Left lobe of liver (tissue), 2 donors: ENCODE measurements around the gene ROBO1. TPM values are rescaled to one million over a fixed set of nuclear protein-coding genes. Genes with fewer than 3 reads are reported as not detected.

Experiments
- ATAC-seq: fragments of 200-7000 bp; cut with Tn5 transposase; one replicate; pipeline ENCODE4 v1.9.1; 2020; ENCODE audit warnings: mild to moderate bottlenecking, moderate library complexity
- DNase-seq: peaks from one replicate; pipeline ENCODE4 v3.0.0-alpha.2; 2020; ENCODE audit warnings: low spot score
- total RNA-seq: library from RNA; stranded (reverse); gene quantifications from one replicate; pipeline ENCODE4 v1.2.1, GENCODE V29; 2021
- donor health status: DM: no; HTN: no; CAD: no; lungs with moderate emphysema.
- donor health status: DM: no; HTN: yes; CAD: no.

The ROBO1 gene
- total RNA-seq, 1 donor from 2014 or later, result 3.1 TPM

DNA sequence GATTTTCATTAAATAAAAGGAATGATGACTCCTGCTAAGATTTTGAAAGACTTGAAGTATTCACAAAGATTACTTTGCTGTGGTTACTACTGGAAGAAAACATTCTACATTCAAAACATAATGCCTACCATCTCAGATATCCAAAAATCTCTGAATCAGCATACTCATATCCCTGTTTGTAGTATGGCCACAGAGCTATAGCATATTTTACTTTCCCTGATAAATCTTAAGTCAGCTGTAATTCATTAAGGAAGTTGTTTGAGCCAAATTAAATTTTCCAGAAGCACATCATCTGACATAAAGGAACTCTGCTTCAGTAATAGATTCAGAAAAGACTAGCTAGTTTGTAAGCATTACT lies 942.0 kb downstream of the ROBO1 start:
- DNase-seq, result no peak
- ATAC-seq, result no peak

DNA sequence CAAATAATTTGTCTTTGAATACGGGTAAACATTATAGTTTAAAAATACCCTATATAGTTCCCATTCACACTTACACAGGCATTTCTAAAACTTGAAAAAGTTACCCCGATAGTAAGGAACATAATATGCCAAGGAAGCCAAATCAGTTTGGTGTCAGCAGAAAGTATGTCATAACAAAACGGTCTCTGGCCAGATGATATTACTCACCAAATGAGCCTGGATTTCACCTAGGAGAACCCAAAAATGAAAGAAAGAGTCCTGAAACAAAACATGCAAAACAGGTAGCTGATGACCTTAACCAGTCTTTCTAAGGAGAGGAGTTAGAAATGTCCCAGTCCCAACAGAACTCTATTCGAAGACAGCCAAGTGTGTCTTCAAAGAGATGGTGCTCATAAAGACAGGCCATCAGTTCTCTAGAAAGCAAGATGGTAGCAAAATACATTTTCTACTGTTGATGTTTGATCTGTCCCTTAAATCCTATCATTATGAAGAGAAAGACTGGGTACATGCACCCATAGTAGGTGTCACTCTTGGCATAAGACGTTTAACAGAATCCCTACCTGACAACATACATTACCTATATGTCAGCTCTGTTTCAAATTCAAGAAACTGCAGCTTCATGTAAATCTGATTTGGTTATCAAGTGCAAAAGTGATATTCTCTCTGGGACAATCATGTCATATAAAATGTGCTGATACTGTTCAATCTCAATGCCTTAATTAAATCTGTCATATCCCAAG lies 942.5 kb downstream of the ROBO1 start:
- ATAC-seq (no peak), DNase-seq (no peak)

GRCh38 chr3:78823859-78824258 lies 943.9 kb downstream of the ROBO1 start:
- ATAC-seq, result no peak
- DNase-seq, result no peak

GRCh38 chr3:78823434-78823833 lies 944.4 kb downstream of the ROBO1 start:
- no peak for DNase-seq
- no peak for ATAC-seq

DNA sequence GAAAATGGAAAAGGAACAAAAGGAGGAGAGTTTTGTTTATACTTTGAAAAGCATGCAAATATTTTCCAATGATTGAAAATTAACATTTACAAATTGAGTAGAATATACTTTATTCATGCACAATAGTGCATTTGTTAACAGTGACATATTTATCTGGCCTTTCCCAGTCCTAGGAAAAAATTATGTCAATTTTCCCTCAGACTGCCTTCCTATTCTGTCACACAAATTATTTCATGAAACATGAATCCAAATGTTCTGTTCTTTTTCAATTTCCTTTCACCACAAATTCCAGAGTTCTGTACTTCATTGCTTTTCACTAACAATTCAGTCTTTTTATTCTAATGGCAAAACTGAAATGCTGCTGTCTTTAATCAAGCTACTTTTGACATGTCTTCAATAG lies 945.1 kb downstream of the ROBO1 start:
- DNase-seq (no peak), ATAC-seq (no peak)

DNA sequence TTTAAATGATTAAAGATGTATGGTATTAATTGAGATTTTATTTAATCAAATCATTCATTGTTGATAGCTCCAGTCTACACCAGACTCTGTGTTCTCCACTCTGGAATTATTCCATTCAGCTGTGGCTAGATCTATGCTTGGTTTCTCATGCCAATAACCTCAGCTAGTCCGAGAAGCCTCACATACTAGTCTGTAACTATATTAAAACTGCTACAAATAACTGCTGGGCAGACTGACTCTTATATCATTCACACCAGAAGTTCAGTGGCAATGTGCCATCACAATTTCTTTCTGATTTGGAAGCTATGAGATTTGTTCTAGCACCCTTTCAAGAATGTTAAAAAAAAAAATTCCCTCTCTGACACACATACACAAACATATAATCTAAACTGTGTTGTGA lies 947.3 kb downstream of the ROBO1 start:
- no peak for ATAC-seq
- DNase-seq, result no peak

DNA sequence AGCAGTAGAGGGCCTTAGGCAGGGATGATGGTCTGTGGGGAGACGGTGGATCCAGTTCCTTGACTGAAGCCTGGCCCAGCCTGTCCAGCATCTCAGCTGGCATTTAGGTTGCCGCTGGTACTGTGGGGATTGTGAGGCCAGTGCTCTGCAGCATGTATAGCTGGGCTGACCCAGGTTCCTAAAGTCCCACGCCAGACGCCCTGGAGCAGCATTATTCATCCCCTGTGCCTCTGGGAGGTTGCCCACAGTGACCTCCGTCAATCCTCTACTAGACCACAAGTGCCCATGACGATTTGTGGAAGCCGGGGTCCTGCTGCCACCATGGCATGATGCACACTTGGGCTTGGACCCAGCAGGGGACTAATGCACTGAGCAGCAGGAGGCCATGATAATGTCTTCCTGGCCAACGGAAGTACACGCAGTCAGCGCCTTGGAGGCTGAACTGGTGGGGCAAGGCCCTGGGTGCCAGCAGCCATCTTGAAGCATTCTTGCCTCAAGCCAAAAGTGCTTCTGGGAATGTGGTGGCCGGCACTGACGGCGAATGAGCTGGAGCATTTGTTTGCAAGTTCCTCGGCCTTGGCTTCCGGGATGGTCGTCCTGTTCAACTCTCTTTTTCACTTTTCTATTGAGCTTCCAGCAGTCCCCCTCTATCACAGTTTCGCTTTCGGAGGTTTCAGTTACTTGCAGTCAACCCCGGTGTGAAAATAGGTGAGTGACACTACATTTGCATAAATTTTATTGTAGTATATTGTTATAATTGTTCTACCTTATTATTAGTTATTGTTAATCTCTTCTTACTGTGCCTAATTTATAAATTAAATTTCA lies 949.4 kb downstream of the ROBO1 start:
- no peak for DNase-seq
- ATAC-seq, result no peak

- no peak for ATAC-seq
- no peak for DNase-seq
These were observed 952.8 kb downstream of the ROBO1 start for GRCh38 chr3:78814893-78815562.

- DNase-seq, result no peak
- ATAC-seq, result no peak
These were observed 955.6 kb downstream of the ROBO1 start for GRCh38 chr3:78812166-78812565.

DNA sequence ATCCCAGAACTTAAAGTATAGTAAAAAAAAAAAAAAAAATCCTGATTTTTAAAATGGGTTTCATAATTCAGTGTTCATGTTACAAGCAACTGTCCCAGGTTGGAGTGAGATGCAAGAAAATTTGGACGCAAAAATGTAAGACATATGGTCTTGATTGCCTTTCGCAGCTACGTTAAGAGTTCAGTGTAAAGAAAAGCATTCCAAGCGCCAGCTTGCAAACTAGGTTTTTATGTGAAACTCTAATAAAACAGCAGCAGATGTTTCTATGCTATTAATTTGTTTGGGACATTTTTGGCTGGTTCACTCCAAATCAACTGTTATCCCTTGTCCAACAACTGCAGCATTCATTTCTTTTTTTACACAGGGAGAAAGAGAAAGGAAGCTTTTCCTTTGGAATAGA lies 957.8 kb downstream of the ROBO1 start:
- ATAC-seq (no peak), DNase-seq (no peak)

DNA sequence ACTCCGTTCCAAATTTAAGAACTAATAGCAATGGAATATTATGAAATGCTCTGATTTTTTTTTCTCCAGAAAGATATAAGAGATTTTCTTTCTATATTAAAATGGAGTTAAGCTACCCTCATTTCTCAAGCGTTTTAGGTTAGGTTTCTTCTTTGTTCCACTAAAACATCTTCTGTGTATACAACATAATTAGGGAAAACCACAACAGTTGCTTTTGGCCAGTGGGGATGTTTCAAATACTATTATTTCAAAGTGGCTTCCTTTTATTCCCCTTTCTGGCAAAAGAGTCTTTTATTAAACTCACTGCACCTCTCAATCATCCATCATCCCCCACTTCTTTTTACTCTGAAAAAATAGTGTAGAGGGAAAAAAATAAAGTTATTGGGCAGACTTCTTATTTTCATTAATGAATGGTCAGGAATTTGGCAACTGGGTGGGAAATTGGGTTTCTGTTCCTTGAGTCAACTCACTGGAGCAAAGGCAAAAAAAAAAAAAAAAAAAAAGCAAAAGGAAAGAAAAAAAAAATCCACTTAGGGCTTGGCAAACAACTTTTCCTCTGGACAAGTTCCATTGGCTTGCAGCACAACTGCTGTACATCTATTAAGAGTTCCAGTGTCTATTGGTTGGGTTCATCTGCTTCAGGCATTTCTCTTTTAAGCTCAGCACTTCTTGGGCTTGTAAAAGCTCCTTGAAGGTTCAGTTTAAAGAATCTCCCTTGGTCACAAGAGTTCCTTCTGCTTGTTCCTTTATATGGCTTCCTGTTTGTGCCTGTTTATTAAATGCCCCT lies 963.4 kb downstream of the ROBO1 start:
- DNase-seq (no peak), ATAC-seq (no peak)

- DNase-seq (no peak), ATAC-seq (no peak)
These were observed 965.3 kb downstream of the ROBO1 start for GRCh38 chr3:78802562-78802930.

DNA sequence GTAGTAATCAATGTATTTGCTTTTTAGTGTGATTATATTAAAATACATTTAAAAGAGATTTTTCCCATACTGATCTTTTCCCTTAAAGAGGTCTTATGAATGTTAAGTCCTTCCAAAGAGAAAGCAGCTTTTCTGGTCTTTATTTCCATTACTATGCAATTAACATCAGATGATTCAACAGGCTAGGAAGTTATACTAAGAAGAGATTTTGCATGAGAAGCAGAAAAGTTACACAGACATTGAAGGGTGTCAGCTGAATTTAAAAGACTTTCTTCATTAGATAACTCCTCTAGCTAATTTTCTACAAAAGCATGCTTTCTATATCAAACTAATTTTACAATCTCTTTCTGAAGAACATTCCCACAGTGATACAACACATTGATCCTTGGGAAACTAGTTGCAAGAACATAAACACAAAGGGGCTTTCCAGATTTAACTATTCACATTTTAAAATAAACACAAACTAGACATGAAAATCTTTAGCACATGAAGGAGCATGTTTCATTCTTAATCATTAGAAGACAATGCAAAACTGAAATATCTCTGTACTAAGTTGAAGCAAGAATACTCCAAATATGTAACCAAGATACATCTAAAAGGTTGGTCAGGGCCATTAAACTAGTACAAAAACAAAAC lies 965.8 kb downstream of the ROBO1 start:
- no peak for DNase-seq
- no peak for ATAC-seq

- ATAC-seq (no peak), DNase-seq (no peak)
These were observed 968.1 kb downstream of the ROBO1 start for GRCh38 chr3:78799681-78800080.

DNA sequence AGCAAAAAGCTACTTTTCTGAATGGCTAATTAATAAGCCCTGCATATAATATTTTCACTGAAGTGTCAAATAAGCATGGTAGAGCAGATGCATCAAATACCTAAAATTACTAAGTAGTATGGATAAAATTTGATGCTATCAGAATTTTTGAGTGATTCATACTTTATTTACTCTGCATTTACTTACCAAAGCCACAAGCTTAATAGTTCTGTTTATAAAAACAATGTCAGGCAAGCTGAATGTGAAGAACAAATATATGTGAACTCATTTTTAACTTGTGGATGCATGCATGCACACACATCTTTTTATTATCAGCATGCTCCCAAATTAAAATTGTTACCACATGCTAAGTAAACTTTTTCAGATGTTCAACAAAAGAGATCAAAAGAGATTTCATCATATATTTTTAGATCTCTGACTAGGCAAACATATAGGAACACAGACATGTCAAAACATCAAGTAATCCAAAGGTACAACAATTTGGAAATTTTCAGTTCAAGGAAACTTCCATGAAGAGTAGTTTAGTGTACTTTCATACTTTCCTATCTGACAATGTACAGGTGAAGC lies 969.4 kb downstream of the ROBO1 start:
- DNase-seq, result no peak
- no peak for ATAC-seq

DNA sequence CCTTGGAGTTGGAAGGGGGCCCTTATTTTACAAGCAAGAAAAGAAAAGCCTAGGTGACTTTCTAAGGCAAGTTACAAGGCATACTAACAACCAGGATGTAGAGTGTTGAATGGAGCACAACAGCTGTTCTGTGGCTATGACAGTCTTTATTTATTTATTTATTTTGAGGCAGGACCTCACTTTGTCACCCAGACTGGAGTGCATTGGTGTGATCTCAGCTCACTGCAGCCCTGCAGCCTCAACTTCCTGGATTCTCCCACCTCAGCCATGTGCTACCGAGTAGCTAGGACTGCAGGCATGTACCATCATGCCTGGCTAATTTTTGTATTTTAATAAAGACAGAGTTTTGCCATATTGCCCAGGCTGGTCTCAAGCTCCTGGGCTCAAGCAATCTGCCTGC lies 973.4 kb downstream of the ROBO1 start:
- no peak for DNase-seq
- no peak for ATAC-seq

DNA sequence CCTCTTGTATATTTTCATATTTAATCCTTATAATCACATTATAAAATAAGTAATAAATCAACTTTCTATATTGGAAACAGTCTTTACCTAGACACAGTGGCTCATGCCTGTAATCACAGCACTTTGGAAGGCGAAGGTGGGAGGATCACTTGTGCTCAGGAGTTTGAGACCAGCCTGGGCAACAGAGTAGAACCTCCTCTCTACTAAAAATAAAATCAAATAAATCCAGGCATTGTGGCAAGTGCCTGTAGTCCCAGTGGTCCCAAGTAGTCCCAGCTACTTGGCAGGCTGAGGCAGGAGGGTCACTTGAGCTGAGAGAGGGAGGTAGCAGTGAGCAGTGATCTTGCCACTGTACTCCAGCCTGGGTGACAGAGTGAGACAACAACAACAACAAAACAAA lies 975.1 kb downstream of the ROBO1 start:
- ATAC-seq (no peak), DNase-seq (no peak)

DNA sequence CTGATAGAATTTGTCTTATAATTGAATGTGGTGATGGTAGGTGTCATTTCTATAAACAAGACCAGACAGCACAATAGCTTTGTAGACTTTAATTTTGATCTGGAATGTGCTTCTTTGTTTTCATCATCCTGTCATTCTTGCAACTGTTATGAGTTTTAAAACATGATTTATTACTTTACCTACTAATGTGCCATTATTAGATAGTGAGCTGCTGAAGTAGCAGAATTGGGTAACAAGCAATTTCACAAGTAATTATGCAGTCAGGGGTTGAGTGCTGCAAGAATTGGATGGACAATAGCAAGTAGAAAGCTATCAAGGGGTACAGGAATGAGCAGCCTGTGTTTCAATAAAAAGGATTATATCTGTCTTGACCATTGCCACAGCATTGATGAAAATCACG lies 975.6 kb downstream of the ROBO1 start:
- no peak for ATAC-seq

GRCh38 chr3:78791753-78792152 lies 976.0 kb downstream of the ROBO1 start:
- ATAC-seq (no peak), DNase-seq (no peak)

More for the DNA sequence above, 975.6 kb downstream of the ROBO1 start:
- DNase-seq, result no peak

- ATAC-seq (no peak), DNase-seq (no peak)
These were observed 979.0 kb downstream of the ROBO1 start for GRCh38 chr3:78788839-78789238.
